ENCODE results near the gene SSU72. TPM values are rescaled to one million over a fixed set of nuclear protein-coding genes. Genes with fewer than 3 reads are reported as not detected.
A peak's percentile ranks its signal among the peaks of the same experiment; 100 is the strongest.
"Not testable (repeated sequence)": the region's sequence is repeated elsewhere in the genome, so short reads cannot be mapped to it uniquely, and the experiment has no call there.

The SSU72 gene
- total and polyA plus RNA-seq, 8 donors, result 45.7 to 215 (median 92.1) TPM

DNA sequence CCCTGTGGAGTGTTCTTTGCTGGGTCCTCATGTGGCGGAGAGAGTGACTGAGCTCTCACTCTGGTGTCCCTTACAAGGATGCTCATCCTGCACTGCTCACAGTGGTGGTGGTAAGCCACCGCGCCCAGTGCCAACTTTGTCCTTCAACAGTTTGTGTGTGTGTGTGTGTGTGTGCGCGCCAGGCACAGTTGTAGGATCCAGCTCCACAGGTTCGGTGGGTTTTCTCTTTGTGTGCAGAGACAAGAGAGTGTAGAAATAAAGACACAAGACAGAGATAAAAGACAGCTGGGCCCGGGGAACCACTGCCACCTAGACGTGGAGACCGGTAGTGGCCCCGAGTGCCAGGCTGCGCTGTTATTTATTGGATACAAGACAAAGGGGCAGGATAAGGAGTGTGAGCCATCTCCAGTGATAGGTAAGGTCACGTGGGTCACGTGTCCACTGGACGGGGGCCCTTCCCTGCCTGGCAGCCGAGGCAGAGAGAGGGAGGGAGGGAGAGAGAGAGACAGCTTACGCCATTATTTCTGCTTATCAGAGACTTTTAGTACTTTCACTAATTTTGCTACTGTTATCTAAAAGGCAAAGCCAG is 69.8 kb downstream of the SSU72 start:
- Histone ChIP-seq H3K4me3 (peak overlapping the region in 2 of 4 donors; percentile 14 to 22), H3K27ac (peak overlapping the region; percentile 42 to 75 (median 71)), H3K4me1 (peaks cover 5 to 14% (median 11%) of the 10 kb centered on the region in 4 donors)
- peak; percentile 69 to 71 for DNase-seq
- intact Hi-C loops (cut with DNase I; ENCODE audit: low total_unique reads); H3K27me3 ChIP-seq; H3K9me3 ChIP-seq; H3K36me3 ChIP-seq: not testable (repeated sequence)
- TF ChIP-seq, protein P1, sequence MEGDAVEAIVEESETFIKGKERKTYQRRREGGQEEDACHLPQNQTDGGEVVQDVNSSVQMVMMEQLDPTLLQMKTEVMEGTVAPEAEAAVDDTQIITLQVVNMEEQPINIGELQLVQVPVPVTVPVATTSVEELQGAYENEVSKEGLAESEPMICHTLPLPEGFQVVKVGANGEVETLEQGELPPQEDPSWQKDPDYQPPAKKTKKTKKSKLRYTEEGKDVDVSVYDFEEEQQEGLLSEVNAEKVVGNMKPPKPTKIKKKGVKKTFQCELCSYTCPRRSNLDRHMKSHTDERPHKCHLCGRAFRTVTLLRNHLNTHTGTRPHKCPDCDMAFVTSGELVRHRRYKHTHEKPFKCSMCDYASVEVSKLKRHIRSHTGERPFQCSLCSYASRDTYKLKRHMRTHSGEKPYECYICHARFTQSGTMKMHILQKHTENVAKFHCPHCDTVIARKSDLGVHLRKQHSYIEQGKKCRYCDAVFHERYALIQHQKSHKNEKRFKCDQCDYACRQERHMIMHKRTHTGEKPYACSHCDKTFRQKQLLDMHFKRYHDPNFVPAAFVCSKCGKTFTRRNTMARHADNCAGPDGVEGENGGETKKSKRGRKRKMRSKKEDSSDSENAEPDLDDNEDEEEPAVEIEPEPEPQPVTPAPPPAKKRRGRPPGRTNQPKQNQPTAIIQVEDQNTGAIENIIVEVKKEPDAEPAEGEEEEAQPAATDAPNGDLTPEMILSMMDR (IDR thresholded peaks at IDR 0.05), result peak in 5 of 7 experiments; percentile 46 to 68 (median 60)
- 25 to 35% (median 32%) methylated on average over 15 to 16 of the region's 16 CpGs for WGBS, 5 donors

DNA sequence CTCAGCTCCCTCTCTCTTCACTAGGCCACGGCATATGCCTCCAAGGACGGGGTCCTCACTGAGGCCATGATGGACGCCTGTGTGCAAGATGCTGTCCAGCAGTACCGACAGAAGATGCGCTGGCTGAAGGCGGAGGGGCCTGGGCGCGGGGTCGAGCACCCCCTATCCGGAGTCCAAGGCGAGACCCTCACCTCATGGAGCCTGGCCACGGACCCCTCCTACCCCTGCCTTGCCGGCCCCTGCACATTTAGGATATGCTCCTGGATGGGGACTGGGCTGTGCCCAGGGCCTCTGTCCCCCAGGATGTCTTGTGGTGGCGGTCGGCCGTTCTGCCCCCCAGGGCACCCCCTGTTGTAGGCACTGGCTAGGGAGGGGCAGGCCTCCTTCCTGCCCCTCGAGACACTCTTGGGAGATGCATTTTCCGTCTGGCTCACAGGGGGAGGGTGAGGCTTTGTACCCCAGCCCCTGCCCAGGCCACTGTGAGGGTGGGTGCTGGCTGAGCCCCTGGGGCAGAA is 79.1 kb downstream of the SSU72 start:
- DNase-seq; H3K27ac ChIP-seq; H3K4me1 ChIP-seq; H3K27me3 ChIP-seq; H3K4me3 ChIP-seq; intact Hi-C loops (cut with DNase I; ENCODE audit: low total_unique reads): not testable (repeated sequence)
- Histone ChIP-seq H3K9me3 (peaks cover 0 to 23% (median 12%) of the 10 kb centered on the region in 4 donors), H3K36me3 (peaks cover 10 to 59% (median 54%) of the 10 kb centered on the region in 4 donors)
- WGBS, 5 donors, result 67 to 93% (median 92%) methylated on average over 5 to 18 of the region's 18 CpGs

DNA sequence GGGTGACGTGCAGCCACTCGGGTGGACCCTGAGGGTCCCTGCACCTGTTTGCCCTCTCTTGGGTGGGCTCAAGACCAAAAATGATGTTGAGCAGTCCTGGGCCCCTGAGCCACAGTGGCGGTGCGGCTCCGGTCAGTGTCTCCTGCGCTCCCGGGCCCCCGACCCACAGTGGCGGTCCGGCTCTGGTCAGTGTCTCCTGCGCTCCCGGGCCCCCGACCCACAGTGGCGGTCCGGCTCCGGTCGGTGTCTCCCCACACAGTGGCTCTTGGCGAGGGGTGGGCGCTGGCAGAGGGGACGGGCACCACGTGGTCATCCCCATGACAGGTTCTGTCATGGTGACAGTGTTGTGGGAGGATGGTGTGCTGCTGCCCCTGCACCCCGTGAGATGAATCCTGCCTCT is 80.4 kb downstream of the SSU72 start:
- WGBS, 5 donors, result 98% methylated on average over 18 to 22 of the region's 22 CpGs; no CpG with 5 or more reads in 1 of the 5 donors
- DNase-seq; intact Hi-C loops (cut with DNase I; ENCODE audit: low total_unique reads); H3K27me3 ChIP-seq; H3K27ac ChIP-seq; H3K4me1 ChIP-seq; H3K4me3 ChIP-seq: not testable (repeated sequence)
- Histone ChIP-seq H3K9me3 (peaks cover 0 to 23% (median 12%) of the 10 kb centered on the region in 4 donors), H3K36me3 (peaks cover 21 to 71% (median 66%) of the 10 kb centered on the region in 4 donors)

Other genes with a start within 250 kb of the SSU72 start
- gene TAS1R3, start 243.6 kb downstream of the SSU72 start, total RNA-seq, result 10 to 100 TPM in 1 of 5 donors, under 1 TPM in 2, not detected in 2; 0.37 to 11.7 (median 0.43) TPM
- gene TAS1R3, start 243.6 kb downstream of the SSU72 start, polyA plus RNA-seq, result under 1 TPM in 2 of 3 donors, not detected in 1; 0.10 to 0.31 TPM
- 100 to 1,000 TPM in 3 of 5 donors, 10 to 100 TPM in 2; 41.3 to 229 (median 143) TPM for gene DVL1, start 225.4 kb downstream of the SSU72 start, total RNA-seq
- 10 to 100 TPM; 47.4 to 80.4 (median 64.0) TPM for gene DVL1, start 225.4 kb downstream of the SSU72 start, polyA plus RNA-seq
- 100 to 1,000 TPM in 2 of 5 donors, 10 to 100 TPM in 3; 28.8 to 203 (median 65.6) TPM for gene MXRA8, start 216.3 kb downstream of the SSU72 start, total RNA-seq
- 10 to 100 TPM; 23.3 to 33.8 (median 23.6) TPM for gene MXRA8, start 216.3 kb downstream of the SSU72 start, polyA plus RNA-seq
- 100 to 1,000 TPM in 3 of 5 donors, 10 to 100 TPM in 2; 50.9 to 146 (median 104) TPM for gene AURKAIP1, start 199.7 kb downstream of the SSU72 start, total RNA-seq
- 100 to 1,000 TPM; 244 to 281 (median 259) TPM for gene AURKAIP1, start 199.7 kb downstream of the SSU72 start, polyA plus RNA-seq
- gene CCNL2, start 175.5 kb downstream of the SSU72 start, total RNA-seq, result 100 to 1,000 TPM; 265 to 739 (median 422) TPM
- gene CCNL2, start 175.5 kb downstream of the SSU72 start, polyA plus RNA-seq, result 100 to 1,000 TPM in 1 of 3 donors, 10 to 100 TPM in 2; 33.4 to 166 (median 34.7) TPM
- 100 to 1,000 TPM in 2 of 5 donors, 10 to 100 TPM in 3; 53.9 to 116 (median 82.9) TPM for gene MRPL20, start 167.6 kb downstream of the SSU72 start, total RNA-seq
- 100 to 1,000 TPM; 136 to 187 (median 150) TPM for gene MRPL20, start 167.6 kb downstream of the SSU72 start, polyA plus RNA-seq
- gene ANKRD65, start 153.6 kb downstream of the SSU72 start, total RNA-seq, result 10 to 100 TPM in 1 of 5 donors, 1 to 10 TPM in 2, under 1 TPM in 1, not detected in 1; 0.89 to 13.6 (median 4.7) TPM
- gene ANKRD65, start 153.6 kb downstream of the SSU72 start, polyA plus RNA-seq, result 10 to 100 TPM in 2 of 3 donors, 1 to 10 TPM in 1; 8.7 to 13.5 (median 13.3) TPM
- 10 to 100 TPM; 11.4 to 37.7 (median 21.1) TPM for gene VWA1, start 139.2 kb downstream of the SSU72 start, total RNA-seq
- 10 to 100 TPM in 2 of 3 donors, 1 to 10 TPM in 1; 7.6 to 64.8 (median 24.8) TPM for gene VWA1, start 139.2 kb downstream of the SSU72 start, polyA plus RNA-seq
- 1 to 10 TPM in 2 of 5 donors, under 1 TPM in 1, not detected in 2; 0.55 to 5.2 (median 1.3) TPM for gene ATAD3C, start 125.2 kb downstream of the SSU72 start, total RNA-seq
- gene ATAD3C, start 125.2 kb downstream of the SSU72 start, polyA plus RNA-seq, result 1 to 10 TPM in 1 of 3 donors, under 1 TPM in 2; 0.25 to 2.3 (median 0.92) TPM
- 10 to 100 TPM; 15.6 to 91.5 (median 33.3) TPM for gene ATAD3B, start 103.1 kb downstream of the SSU72 start, total RNA-seq
- 10 to 100 TPM in 2 of 3 donors, 1 to 10 TPM in 1; 8.2 to 23.8 (median 18.4) TPM for gene ATAD3B, start 103.1 kb downstream of the SSU72 start, polyA plus RNA-seq
- 10 to 100 TPM; 10.6 to 92.1 (median 22.5) TPM for gene ATAD3A, start 62.7 kb downstream of the SSU72 start, total RNA-seq
- gene ATAD3A, start 62.7 kb downstream of the SSU72 start, polyA plus RNA-seq, result 10 to 100 TPM; 13.1 to 27.0 (median 14.9) TPM
- gene TMEM240, start 34.2 kb downstream of the SSU72 start, total RNA-seq, result 10 to 100 TPM in 1 of 5 donors, 1 to 10 TPM in 1, not detected in 3; 3.5 to 10.3 TPM
- 1 to 10 TPM; 1.8 to 4.5 (median 2.8) TPM for gene TMEM240, start 34.2 kb downstream of the SSU72 start, polyA plus RNA-seq
- gene FNDC10, start 25.3 kb upstream of the SSU72 start, total RNA-seq, result 10 to 100 TPM in 1 of 5 donors, under 1 TPM in 1, not detected in 3; 0.29 to 20.0 TPM
- gene FNDC10, start 25.3 kb upstream of the SSU72 start, polyA plus RNA-seq, result 1 to 10 TPM; 2.1 to 5.1 (median 4.0) TPM
- gene MIB2, start 40.6 kb upstream of the SSU72 start, total RNA-seq, result 100 to 1,000 TPM in 3 of 5 donors, 10 to 100 TPM in 2; 21.5 to 871 (median 193) TPM
- 100 to 1,000 TPM; 124 to 139 (median 136) TPM for gene MIB2, start 40.6 kb upstream of the SSU72 start, polyA plus RNA-seq
- 100 to 1,000 TPM in 1 of 5 donors, 10 to 100 TPM in 4; 15.1 to 111 (median 19.3) TPM for gene MMP23B, start 57.3 kb upstream of the SSU72 start, total RNA-seq
- gene MMP23B, start 57.3 kb upstream of the SSU72 start, polyA plus RNA-seq, result 10 to 100 TPM in 2 of 3 donors, 1 to 10 TPM in 1; 5.5 to 16.2 (median 12.7) TPM
- 10 to 100 TPM in 4 of 5 donors, 1 to 10 TPM in 1; 9.0 to 62.6 (median 29.3) TPM for gene CDK11B, start 84.1 kb upstream of the SSU72 start, total RNA-seq
- 10 to 100 TPM; 21.6 to 37.4 (median 27.9) TPM for gene CDK11B, start 84.1 kb upstream of the SSU72 start, polyA plus RNA-seq
- gene SLC35E2B, start 117.9 kb upstream of the SSU72 start, total RNA-seq, result 100 to 1,000 TPM in 1 of 5 donors, 10 to 100 TPM in 4; 16.9 to 105 (median 64.5) TPM
- 10 to 100 TPM; 11.2 to 16.7 (median 11.3) TPM for gene SLC35E2B, start 117.9 kb upstream of the SSU72 start, polyA plus RNA-seq
- 100 to 1,000 TPM in 3 of 5 donors, 10 to 100 TPM in 2; 46.1 to 233 (median 126) TPM for gene CDK11A, start 149.5 kb upstream of the SSU72 start, total RNA-seq
- 10 to 100 TPM; 27.3 to 68.7 (median 31.6) TPM for gene CDK11A, start 149.5 kb upstream of the SSU72 start, polyA plus RNA-seq
- gene NADK, start 203.6 kb upstream of the SSU72 start, total RNA-seq, result 100 to 1,000 TPM in 3 of 5 donors, 10 to 100 TPM in 2; 69.9 to 202 (median 102) TPM
- 10 to 100 TPM; 38.6 to 63.2 (median 45.9) TPM for gene NADK, start 203.6 kb upstream of the SSU72 start, polyA plus RNA-seq

Measured in stomach (tissue), 9 donors.